Kidney capillary endothelial cell (primary cell): ENCODE measurements around the gene IQCE.
A peak's percentile ranks its signal among the peaks of the same experiment; 100 is the strongest.
"Not testable (repeated sequence)": the region's sequence is repeated elsewhere in the genome, so short reads cannot be mapped to it uniquely, and the experiment has no call there.

Experiments used
- DNase-seq: peaks from one replicate; pipeline ENCODE4 v3.0.0-alpha.2; 2018; ENCODE audit warnings: low spot score

IQCE gene

DNA sequence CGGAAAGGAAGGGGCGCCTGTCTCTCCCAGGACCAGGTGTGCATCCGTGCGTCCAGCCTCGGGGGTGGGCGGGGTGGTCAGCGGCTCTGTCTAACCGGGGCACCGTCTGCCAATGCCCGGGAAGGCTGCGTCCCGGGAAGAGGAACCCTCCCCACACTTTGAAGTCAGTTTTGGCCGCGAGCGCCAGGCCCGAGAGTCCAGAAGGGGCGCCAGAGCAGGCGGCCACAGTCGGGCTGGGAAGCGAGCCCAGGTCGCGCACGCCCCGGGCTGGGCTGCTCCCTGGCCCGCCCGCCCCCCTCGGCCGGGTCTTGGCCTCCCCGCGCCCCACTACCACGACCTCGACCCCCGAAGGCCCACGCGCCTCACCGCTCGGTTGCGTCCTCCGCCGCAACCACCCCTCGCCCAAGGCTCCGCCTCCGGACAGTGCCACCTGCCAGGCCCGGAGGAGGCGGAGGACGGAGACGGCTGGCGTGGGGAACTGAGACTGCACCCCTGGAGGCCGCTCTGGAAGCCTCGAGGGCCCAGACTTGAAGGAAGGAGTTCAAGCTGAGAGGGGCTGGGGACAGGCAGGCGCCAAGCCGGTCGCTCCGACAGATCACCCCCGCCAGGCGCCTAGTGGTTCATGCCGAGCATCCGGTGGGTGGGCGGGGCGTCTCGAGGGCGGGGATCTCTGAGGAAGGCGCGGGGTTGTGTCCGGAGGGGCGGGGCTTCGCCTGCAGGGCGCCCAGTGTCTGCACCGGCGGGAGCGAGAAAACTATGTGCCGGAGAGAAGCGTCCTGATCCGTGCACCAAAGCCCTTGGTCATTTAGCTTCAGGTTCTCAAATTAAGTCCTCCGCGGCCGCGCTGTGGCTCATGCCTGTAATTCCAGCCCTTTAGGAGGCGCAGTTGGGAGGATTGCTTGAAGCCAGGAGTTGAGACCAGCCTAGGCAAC, 3.4 kb upstream of the IQCE start, which contains the start of gene BRAT1:
Gene BRAT1, minus strand, starts transcription at position 404 of the 932 bp plus-strand sequence. CDS start 1,093 bp downstream, outside the sequence.
- DNase-seq, result peak; percentile 94

DNA sequence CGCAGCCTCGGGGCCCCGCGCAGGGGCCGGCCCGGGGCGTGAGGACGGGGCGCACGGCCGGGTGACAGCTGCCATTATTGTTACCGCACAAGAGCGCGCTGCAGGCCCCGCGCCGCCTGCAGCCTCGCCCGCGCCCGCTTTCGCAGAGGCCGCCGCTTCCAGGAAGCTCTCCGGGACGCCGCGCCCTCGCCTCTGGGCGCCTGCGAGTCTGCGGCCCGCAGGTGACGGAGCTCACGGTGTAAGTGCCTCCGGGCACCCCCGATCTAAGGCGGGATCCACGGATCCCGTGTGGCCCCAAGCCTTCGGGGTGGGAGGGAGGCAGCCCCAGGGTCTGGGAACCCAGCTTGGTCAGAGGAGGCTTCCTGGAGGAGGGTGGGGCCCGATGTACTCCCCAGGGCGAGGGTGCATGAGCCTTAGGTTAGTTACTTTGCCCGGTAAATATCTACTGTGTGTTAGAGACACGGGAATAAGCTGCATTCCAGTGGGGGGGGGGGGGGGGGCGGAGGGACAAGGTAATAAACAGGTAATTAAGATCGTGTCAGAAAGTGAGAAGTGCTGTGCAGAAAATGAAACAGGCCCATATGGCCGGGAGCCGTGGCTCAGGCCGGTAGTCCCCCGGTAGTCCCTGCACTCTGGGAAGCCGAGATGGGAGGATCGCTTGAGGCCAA, 638 bp downstream of the IQCE start:
- no peak for DNase-seq

GRCh38 chr7:2563955-2564354, 5.2 kb downstream of the IQCE start:
- not testable (repeated sequence) for DNase-seq

DNA sequence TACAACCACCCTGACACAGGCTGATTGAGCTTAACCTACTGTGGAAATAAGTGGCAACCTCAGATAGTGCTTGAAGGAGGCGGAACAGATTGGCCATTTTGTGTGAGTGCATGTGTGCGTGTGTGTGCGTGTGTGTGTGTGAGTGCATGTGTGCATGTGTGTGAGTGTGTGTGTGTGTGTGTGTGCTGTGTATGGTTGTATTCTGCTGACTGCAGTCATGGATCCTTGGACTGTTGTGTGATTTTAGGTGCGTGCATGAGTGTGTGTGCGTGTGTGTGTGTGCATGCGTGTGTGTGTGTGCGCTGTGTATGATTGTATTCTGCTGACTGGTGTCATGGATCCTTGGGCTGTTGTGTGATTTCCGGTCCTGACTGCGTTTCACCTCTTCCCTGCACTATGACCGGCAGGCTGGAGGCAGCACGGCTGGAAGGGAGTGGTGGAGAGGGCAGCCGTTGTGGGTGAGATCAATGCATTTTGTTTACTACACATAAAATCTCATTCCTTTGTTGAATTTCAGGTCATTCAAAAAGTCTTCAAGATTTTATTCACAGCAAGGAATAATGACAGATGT, 6.3 kb downstream of the IQCE start:
- DNase-seq, result peak; percentile 9

GRCh38 chr7:2566348-2566889, 7.6 kb downstream of the IQCE start:
- DNase-seq, result no peak

DNA sequence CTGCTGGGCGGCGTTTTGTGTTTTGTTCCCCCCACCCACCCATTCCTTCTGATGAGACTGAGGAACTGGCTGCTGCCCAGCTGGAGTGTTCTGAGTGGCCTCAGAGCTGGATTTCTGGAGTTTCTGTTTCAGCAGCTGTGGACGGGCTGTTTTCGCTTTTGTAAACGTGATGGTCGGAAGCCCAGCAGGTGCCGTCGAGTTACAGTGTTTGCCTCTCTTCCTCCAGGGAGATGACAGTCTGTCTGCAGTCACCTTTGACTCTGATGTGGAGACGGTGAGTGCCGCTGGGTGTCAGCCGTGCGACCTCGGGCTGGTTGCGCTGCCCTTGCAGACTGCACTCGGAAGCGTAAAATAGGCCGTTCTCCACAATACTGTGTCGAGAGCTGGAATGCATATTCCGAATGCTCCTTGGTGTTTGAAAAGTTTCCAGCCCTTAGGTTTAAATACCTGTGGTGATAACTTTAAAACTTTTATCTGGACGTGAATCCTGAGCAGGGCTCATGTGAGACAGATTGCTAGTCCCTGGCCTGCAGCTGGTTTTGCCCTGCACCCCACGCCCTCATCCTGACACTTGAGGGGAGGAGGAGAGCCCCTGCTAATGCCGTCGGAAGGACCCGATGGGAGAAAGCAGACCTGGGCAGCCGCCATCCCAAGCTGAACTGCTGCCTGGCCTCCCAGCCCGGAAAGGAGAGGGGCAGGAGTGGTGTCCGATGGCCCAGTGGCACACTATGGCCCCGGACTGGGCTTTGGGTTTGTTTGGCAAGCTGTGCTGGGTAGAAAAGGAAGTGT, 8.3 kb downstream of the IQCE start:
- DNase-seq, result no peak

GRCh38 chr7:2567679-2568278, 9.0 kb downstream of the IQCE start:
- no peak for DNase-seq

GRCh38 chr7:2568521-2569223, 9.9 kb downstream of the IQCE start:
- DNase-seq, result no peak

DNA sequence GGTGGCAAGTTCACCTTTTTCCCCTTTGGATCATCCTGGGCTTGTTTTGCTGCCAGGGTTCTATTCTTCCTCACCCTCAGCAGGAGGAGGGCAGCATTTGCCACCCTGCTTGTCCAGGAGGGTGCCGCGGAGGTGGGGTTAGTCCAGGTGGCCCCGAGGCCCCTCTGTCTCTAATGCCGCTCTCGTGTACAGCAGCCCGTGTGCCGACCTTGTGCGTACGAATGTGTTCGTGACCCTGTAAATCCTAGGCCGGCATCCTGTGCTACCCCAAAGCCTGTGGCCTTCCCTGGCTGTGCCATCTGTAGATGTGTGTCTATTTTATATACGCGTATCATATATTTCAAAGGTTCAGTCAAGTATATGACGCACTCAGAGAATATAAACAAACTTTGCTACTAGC, 10.6 kb downstream of the IQCE start:
- DNase-seq, result no peak

DNA sequence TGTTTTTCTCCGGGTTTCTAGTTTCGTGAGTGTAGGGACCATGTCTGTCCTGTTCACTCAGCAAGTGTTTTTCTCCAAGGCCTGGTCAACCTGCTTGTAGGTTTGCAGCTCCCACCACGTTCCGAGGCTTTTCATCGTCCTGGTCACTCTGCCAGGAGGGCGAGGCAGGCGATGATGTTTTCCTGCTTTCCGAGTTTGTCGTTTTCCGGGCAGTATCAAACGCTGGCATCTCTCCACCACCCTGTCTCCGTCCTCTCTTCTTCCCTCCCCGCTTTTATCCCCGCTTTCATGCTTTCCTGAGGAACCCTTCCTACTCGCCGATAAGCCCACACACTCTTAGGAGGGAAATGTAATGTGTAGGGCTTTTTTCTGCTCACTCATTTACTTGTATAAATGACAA, 11.2 kb downstream of the IQCE start:
- DNase-seq, result no peak

- DNase-seq, result no peak
These were observed 12.6 kb downstream of the IQCE start for GRCh38 chr7:2571409-2571808.

DNA sequence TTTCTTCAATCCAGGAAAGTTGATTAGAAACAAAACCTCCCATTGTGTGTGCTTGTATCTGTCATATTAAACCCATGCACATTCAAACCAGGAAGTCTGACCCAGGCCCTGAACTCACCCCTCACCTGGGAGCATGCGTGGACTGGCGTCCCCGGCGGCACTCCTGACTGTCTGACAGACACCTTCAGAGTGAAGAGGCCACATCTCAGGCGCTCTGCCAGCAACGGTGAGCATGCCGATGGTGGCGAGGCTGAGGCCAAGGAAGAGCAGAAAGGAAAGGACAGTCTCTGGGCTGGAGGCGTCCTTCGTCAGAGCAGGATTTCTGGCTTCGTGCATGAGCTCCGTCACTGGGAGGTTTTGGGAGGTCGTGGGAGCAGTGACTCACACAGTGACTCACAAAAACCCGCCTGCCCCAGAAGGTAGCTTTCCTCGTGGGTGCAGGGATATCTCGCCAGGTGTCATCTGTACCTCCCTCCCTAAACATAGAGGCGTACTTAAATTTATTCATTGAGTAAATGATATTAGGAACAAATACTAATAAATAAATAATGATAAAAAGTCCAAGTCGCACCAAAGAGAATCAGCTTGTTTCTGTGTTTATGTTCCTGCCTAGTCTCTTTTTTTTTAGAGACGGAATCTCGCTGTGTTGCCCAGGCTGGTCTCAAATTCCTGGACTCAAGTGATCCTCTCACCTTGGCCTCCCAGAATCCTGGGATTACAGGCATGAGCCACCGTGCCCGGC, 13.5 kb downstream of the IQCE start:
- no peak for DNase-seq

GRCh38 chr7:2573761-2574160, 15.0 kb downstream of the IQCE start:
- DNase-seq, result no peak

DNA sequence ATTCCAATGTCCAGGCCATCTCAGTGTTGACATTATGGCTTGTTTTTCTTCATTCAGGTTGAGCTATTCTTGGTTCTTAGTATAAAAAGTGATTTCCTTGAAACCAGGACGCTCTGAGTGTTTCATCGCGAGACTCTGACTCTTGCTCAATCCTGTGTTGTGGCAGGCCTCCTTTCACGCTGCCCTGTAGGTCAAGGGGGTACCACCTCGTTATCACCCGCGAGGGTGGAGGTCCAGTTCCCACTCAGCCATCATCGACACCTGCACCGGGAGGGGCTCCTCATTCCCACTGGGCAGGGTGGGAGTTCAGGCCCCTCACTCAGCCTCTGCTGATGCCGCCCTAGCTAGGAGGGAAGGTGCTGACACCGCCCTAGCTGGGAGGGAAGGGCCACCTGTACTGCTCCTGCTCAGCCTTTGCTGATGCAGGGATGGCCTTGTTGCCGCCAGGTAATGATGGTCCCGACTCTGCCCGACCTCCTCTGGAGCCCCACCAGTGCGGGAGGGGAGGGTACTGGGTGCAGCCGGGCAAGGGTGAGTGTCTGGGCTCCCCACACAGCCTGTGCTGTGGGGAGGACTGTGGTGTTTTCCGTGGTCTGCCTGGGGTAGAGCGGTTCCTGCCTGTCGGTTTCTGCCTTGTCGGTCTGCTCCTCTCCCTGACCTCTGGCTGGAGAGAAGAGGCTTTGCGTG, 16.4 kb downstream of the IQCE start:
- no peak for DNase-seq

GRCh38 chr7:2575733-2576340, 17.1 kb downstream of the IQCE start:
- DNase-seq, result no peak

DNA sequence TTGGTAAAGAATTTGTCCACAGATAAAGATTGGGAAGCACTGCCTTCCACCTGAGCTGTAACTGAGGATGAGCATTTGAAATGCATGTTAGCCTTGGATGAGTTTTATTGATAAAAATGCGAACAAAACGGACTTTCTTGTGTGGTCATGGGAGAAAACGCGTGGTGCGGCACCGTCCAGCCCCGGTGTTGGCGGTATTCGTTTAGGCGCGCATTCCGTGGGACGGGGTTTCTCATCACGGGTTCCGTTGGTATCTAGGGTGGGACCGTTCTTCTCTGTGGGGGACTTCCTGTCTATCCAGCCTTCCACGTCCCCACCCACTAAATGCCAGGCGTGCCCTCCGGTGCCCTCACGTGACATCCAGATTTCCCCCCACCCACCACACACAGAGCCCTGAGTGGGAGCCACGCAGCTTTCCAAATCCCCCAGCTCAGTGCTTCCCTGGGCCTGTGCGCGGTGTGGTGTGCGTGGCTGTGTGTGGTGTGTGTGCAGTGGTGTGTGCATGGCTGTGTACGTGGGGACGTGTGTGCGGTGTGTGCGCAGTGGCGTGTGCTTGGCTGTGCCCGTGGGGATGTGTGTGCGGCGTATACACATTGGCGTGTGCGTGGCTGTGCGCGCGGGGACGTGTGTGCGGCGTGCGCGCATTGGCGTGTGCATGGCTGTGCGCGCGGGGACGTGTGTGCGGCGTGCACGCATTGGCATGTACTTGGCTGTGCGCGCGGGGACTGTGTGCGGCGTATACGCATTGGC, 18.1 kb downstream of the IQCE start:
- DNase-seq, result no peak

GRCh38 chr7:2577914-2578680, 19.3 kb downstream of the IQCE start:
- DNase-seq, result no peak
